Body of pancreas (tissue), 4 donors: ENCODE results near the gene MLLT10. TPM values are rescaled to one million over a fixed set of nuclear protein-coding genes. Genes with fewer than 3 reads are reported as not detected.
"Not testable (repeated sequence)": the region's sequence is repeated elsewhere in the genome, so short reads cannot be mapped to it uniquely, and the experiment has no call there.

ENCODE experiments used
- ATAC-seq: fragments of 150-250 bp; one replicate; pipeline ENCODE4 v1.9.1; 2016
- DNase-seq, 4 donors: peaks; one replicate each; pipeline ENCODE4 v3.0.0-alpha.2; 2019
- H3K27ac ChIP-seq, 4 donors: fragments of 200-600 bp; sonication (generic); 1 replicate in 3 of 4; 2 replicates in 1 of 4; pipeline versions ENCODE4 v1.5.1 to v1.6.1; 2016 to 2019; ENCODE audit warnings: mild to moderate bottlenecking in 1 of 4, mixed read lengths in 1 of 4, moderate library complexity in 1 of 4
- H3K27me3 ChIP-seq, 2 donors: fragments of 200-600 bp; sonication (generic); one replicate each; pipeline ENCODE4 v1.6.0; 2016; ENCODE audit warnings: mild to moderate bottlenecking in 1 of 2
- H3K36me3 ChIP-seq, 2 donors: fragments of 200-600 bp; sonication (generic); replicated peaks in 1 of 2; 2 replicates each; pipeline ENCODE4 v1.5.1; 2016; ENCODE audit warnings: low read depth in 2 of 2; ENCODE audit not compliant: insufficient read depth in 1 of 2
- H3K4me1 ChIP-seq: fragments of 200-600 bp; sonication (generic); one replicate; pipeline ENCODE4 v1.6.0; 2016
- H3K4me3 ChIP-seq, 2 donors: fragments of 200-600 bp; sonication (generic); 1 replicate in 1 of 2; 2 replicates in 1 of 2; pipeline ENCODE4 v1.5.1; 2016 to 2019
- H3K9me3 ChIP-seq, 3 donors: fragments of 200-600 bp; sonication (generic); 1 replicate in 2 of 3; 2 replicates in 1 of 3; pipeline ENCODE4 v1.5.1; 2016
- CTCF ChIP-seq, 7 experiments: fragments of 450-650 bp in 4 of 7; fragments of 200-600 bp in 3 of 7; sonication (generic) in 3 of 7; IDR thresholded peaks; one replicate each; pipeline ENCODE4 v1.5.1; 2016 to 2019; ENCODE audit warnings: antibody characterized with exemption in 7 of 7
- POLR2A ChIP-seq, 3 donors: fragments of 450-650 bp; IDR thresholded peaks; one replicate each; pipeline ENCODE4 v1.6.1; 2016; ENCODE audit warnings: antibody characterized with exemption in 3 of 3, mild to moderate bottlenecking in 2 of 3
- WGBS, 2 donors: methylation state at CpG; one replicate each; pipeline ENCODE4 v1.1.5; 2017; 5-methylcytosine and 5-hydroxymethylcytosine counted together
- intact Hi-C: fragments of 100-400 bp; cut with DNase I; formaldehyde crosslinking; loops from one replicate; pipeline ENCODE4 v1.15.1; 2023
- total RNA-seq, 2 donors: library from RNA; depleted of rRNA; stranded (reverse); fragments of >200 nt; gene quantifications; one replicate each; pipeline ENCODE4 v1.1.0, GENCODE V29; 2016

MLLT10 gene
- total RNA-seq, 2 donors from 2014 or later: 23.7 to 30.1 TPM

- H3K4me1 ChIP-seq: peaks cover 25% of the 10 kb centered on the region
- 37 to 41% methylated on average over 8 to 9 of the region's 9 CpGs for WGBS, 2 donors
- TF ChIP-seq POLR2A (IDR thresholded peaks at IDR 0.05): no peak
- no peak for TF ChIP-seq CTCF (IDR thresholded peaks at IDR 0.05)
- no peaks in the 10 kb centered on the region for H3K27me3 ChIP-seq
- no peak overlapping the region for H3K4me3 ChIP-seq
- intact Hi-C loops: no loop called here
- DNase-seq (no peak), ATAC-seq (no peak)
- H3K27ac ChIP-seq: peak overlapping the region in 3 of 4 donors; percentile 98 to 99 (median 99)
- no peaks in the 10 kb centered on the region for H3K9me3 ChIP-seq
- peaks cover 0 to 9% of the 10 kb centered on the region in 2 donors for H3K36me3 ChIP-seq
These were observed 1.5 kb downstream of the MLLT10 start for GRCh38 chr10:21535494-21535965.

- H3K4me1 ChIP-seq: peaks cover 25% of the 10 kb centered on the region
- ATAC-seq, H3K9me3 ChIP-seq, H3K36me3 ChIP-seq, H3K4me3 ChIP-seq, intact Hi-C loops, H3K27me3 ChIP-seq, DNase-seq: not testable (repeated sequence)
- H3K27ac ChIP-seq: peak overlapping the region in 3 of 4 donors; percentile 98 to 99 (median 99)
- 83 to 91% methylated on average over 8 to 9 of the region's 9 CpGs for WGBS, 2 donors
These were observed 1.9 kb downstream of the MLLT10 start for GRCh38 chr10:21535976-21536375.

DNA sequence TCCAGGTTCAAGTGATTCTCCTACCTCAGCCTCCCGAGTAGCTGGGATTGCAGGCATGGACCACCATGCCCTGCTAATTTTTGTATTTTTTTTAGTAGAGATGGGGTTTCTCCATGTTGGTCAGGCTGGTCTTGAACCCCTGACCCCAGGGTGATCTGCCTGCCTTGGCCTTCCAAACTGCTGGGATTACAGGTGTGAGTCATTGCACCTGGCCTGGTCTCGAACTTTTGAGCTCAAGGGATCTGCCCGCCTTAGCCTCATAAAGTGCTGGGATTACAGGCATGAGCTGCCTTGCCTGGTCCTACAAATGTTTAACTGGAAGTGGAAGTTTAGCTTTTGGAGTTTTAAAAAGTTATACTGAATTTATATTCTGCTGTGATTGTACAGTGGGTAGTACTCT is 2.8 kb downstream of the MLLT10 start:
- intact Hi-C loops: no loop called here
- H3K27ac ChIP-seq: no peak overlapping the region
- ATAC-seq: no peak
- peaks cover 7 to 9% of the 10 kb centered on the region in 2 donors for H3K36me3 ChIP-seq
- H3K4me1 ChIP-seq: peaks cover 25% of the 10 kb centered on the region
- H3K9me3 ChIP-seq: no peaks in the 10 kb centered on the region
- 82 to 84% methylated on average over 3 of the region's 3 CpGs for WGBS, 2 donors
- no peak for DNase-seq
- no peak overlapping the region for H3K4me3 ChIP-seq
- TF ChIP-seq CTCF (IDR thresholded peaks at IDR 0.05): no peak
- TF ChIP-seq POLR2A (IDR thresholded peaks at IDR 0.05): no peak
- H3K27me3 ChIP-seq: no peaks in the 10 kb centered on the region

DNA sequence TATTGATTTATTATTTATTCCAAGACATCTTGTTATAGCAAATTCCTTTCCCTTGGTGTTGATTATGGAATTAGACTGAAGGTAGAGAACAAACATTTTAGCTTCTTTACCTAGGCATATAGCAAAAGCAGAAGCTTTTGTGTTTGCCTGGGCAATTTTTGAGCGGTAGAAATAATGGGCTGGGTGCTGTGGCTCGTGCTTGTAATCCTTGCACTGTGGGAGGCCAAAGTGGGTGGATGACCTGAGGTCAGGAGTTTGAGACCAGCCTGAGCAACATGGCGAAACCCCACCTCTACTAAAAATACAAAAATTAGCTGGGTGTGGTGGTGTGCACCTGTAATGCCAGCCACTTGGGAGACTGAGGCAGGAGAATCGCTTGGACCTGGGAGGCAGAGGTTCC is 6.7 kb downstream of the MLLT10 start:
- H3K9me3 ChIP-seq, intact Hi-C loops, ATAC-seq, H3K4me3 ChIP-seq, H3K4me1 ChIP-seq, H3K27me3 ChIP-seq, DNase-seq, H3K27ac ChIP-seq: not testable (repeated sequence)
- peaks cover 7 to 19% of the 10 kb centered on the region in 2 donors for H3K36me3 ChIP-seq
- 95 to 98% methylated on average over 4 of the region's 4 CpGs for WGBS, 2 donors

DNA sequence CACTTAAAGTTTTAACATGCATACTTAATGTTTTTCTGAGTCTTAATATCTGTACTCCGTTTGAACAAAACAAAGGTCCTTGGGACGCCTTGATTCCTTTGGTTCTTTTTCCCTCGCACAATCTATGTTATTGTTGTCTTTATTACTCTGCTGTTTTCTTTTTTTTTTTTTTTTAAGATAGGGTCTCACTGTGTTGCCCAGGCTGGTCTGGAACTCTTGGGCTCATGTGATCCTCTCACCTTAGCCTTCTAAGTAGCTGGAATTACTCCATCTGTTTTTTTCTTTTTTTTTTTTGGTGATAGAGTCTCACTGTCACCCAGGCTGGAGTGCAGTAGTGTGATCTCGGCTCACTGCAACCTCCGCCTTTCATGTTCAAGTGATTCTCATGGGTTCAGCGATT is 13.2 kb downstream of the MLLT10 start:
- Histone ChIP-seq H3K4me3 (no peak overlapping the region), H3K27me3 (no peaks in the 10 kb centered on the region), H3K4me1 (no peaks in the 10 kb centered on the region), H3K36me3 (peaks cover 0 to 14% of the 10 kb centered on the region in 2 donors), H3K9me3 (no peaks in the 10 kb centered on the region), H3K27ac (no peak overlapping the region)
- TF ChIP-seq POLR2A (IDR thresholded peaks at IDR 0.05) (no peak), CTCF (IDR thresholded peaks at IDR 0.05) (no peak)
- WGBS, 2 donors: 95 to 97% methylated on average over 6 of the region's 6 CpGs
- ATAC-seq (no peak), DNase-seq (no peak)
- intact Hi-C loops: no loop called here

DNA sequence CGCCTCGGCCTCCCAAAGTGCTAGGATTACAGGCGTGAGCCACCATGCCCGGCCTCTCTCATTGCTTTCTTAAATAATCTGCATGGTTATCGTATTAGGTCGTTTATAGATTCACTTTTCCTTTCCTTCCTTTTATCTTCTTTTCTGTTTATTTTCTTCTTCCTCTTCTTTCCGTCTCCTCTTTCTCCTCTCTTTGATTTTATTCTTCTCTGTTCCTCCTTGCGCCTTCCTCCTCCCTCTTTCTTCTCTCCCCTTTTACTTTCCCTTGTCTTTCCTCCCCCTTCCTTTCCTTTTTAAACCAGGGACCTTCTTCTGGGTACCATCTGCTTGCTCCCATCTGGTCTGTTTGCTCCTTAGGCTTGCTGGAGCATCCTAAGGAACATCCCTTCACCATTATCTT is 18.6 kb downstream of the MLLT10 start:
- WGBS, 2 donors: 85 to 91% methylated on average over 8 of the region's 8 CpGs
- H3K36me3 ChIP-seq: peaks cover 0 to 15% of the 10 kb centered on the region in 2 donors
- DNase-seq (no peak), ATAC-seq (no peak)
- intact Hi-C loops: no loop called here
- no peaks in the 10 kb centered on the region for H3K9me3 ChIP-seq
- H3K4me3 ChIP-seq: no peak overlapping the region
- H3K4me1 ChIP-seq: no peaks in the 10 kb centered on the region
- H3K27me3 ChIP-seq: no peaks in the 10 kb centered on the region
- H3K27ac ChIP-seq: no peak overlapping the region
- TF ChIP-seq POLR2A (IDR thresholded peaks at IDR 0.05): no peak
- no peak for TF ChIP-seq CTCF (IDR thresholded peaks at IDR 0.05)
